Lung (tissue), 12 donors: Measurements from ENCODE around the gene ANKRD28. TPM values are rescaled to one million over a fixed set of nuclear protein-coding genes. Genes with fewer than 3 reads are reported as not detected.

ENCODE experiments used
- ATAC-seq: fragments of 200-7000 bp; cut with Tn5 transposase; one replicate; pipeline ENCODE4 v1.9.1; 2020; ENCODE audit warnings: moderate number of reproducible peaks; ENCODE audit not compliant: insufficient read depth, low FRiP score
- DNase-seq, 3 donors: peaks; one replicate each; pipeline ENCODE4 v3.0.0-alpha.2; 2013 to 2017
- H3K27ac ChIP-seq, 2 donors: one replicate each; pipeline ENCODE4 v1.5.1; 2013; ENCODE audit warnings: mild to moderate bottlenecking in 2 of 2, moderate library complexity in 2 of 2, control low read depth in 1 of 2, inconsistent platforms in 1 of 2, low read depth in 1 of 2, low read length in 1 of 2
- H3K27me3 ChIP-seq, 3 donors: one replicate each; pipeline ENCODE4 v1.5.1; 2013; ENCODE audit warnings: low read length in 2 of 3; ENCODE audit not compliant: control insufficient read depth in 3 of 3, insufficient read depth in 3 of 3
- H3K36me3 ChIP-seq, 4 donors: one replicate each; pipeline ENCODE4 v1.5.1; 2013; ENCODE audit warnings: low read length in 4 of 4, mild to moderate bottlenecking in 1 of 4, moderate library complexity in 1 of 4; ENCODE audit not compliant: control insufficient read depth in 4 of 4, insufficient read depth in 4 of 4
- H3K4me1 ChIP-seq, 5 donors: one replicate each; pipeline ENCODE4 v1.5.1; 2013; ENCODE audit warnings: low read length in 5 of 5, mild to moderate bottlenecking in 2 of 5, moderate library complexity in 1 of 5; ENCODE audit not compliant: control insufficient read depth in 5 of 5, insufficient read depth in 5 of 5
- H3K4me3 ChIP-seq: one replicate; pipeline ENCODE4 v1.5.1; 2013; ENCODE audit warnings: mild to moderate bottlenecking, control low read depth, moderate library complexity
- H3K9ac ChIP-seq, 2 donors: one replicate each; pipeline ENCODE4 v1.5.1; 2013; ENCODE audit warnings: low read length in 2 of 2, control low read depth in 1 of 2; ENCODE audit not compliant: insufficient read depth in 1 of 2
- H3K9me3 ChIP-seq, 4 donors: one replicate each; pipeline ENCODE4 v1.5.1; 2013; ENCODE audit warnings: low read length in 3 of 4, mild to moderate bottlenecking in 1 of 4, moderate library complexity in 1 of 4; ENCODE audit not compliant: control insufficient read depth in 4 of 4, insufficient read depth in 3 of 4
- CTCF ChIP-seq: IDR thresholded peaks from 2 replicates; pipeline ENCODE4 v1.5.1; 2012; ENCODE audit warnings: mild to moderate bottlenecking; ENCODE audit errors: control extremely low read depth, extremely low read depth
- WGBS, 2 donors: extraction: QIAGEN DNeasy Blood & Tissue Kit; methylation state at CpG; one replicate each; pipeline ENCODE4 v1.1.7; 2013; 5-methylcytosine and 5-hydroxymethylcytosine counted together
- polyA plus RNA-seq, 2 donors: library from polyadenylated mRNA; stranded (reverse); fragments of 200-250 nt; gene quantifications; one replicate each; pipeline ENCODE4 v1.2.1, GENCODE V29; 2013
- total RNA-seq, 2 donors: library from RNA; depleted of rRNA in 1 of 2; stranded (reverse); fragments of >200 nt in 1 of 2; gene quantifications; one replicate each; pipeline ENCODE4 v1.2.1, GENCODE V29; 2014 to 2021
- donor health status: control.
- donor health status: control.
- donor health status: Bipolar disorder and iron deficiency.
- donor health status: healthy.
- donor health status: DM: yes; HTN: yes; CAD: no.

The ANKRD28 gene
- total and polyA plus RNA-seq, 4 donors, result 11.1 to 66.7 (median 39.2) TPM

- Histone ChIP-seq H3K27me3 (no peaks in the 10 kb centered on the region), H3K4me1 (no peaks in the 10 kb centered on the region), H3K9me3 (no peaks in the 10 kb centered on the region), H3K4me3 (no peak overlapping the region), H3K27ac (no peak overlapping the region), H3K36me3 (no peaks in the 10 kb centered on the region), H3K9ac (no peak overlapping the region)
- no peak for ATAC-seq
- 49 to 60% methylated on average over 1 of the region's 1 CpG for WGBS, 2 donors
- DNase-seq, result no peak
- no peak for TF ChIP-seq CTCF
Observed at GRCh38 chr3:15831927-15832326, 34.1 kb upstream of the ANKRD28 start.

- H3K9me3 ChIP-seq, result no peaks in the 10 kb centered on the region
- no peak for ATAC-seq
- no peak overlapping the region for H3K9ac ChIP-seq
- peaks cover 0 to 5% (median 0%) of the 10 kb centered on the region in 5 donors for H3K4me1 ChIP-seq
- no peak for DNase-seq
- no peaks in the 10 kb centered on the region for H3K36me3 ChIP-seq
- no peak overlapping the region for H3K4me3 ChIP-seq
- 84 to 95% methylated on average over 4 of the region's 4 CpGs for WGBS, 2 donors
- H3K27ac ChIP-seq, result no peak overlapping the region
- no peaks in the 10 kb centered on the region for H3K27me3 ChIP-seq
- no peak for TF ChIP-seq CTCF
Observed at GRCh38 chr3:15825016-15825415, 27.2 kb upstream of the ANKRD28 start.

- peaks cover 0 to 5% (median 0%) of the 10 kb centered on the region in 5 donors for H3K4me1 ChIP-seq
- 97% methylated on average over 7 of the region's 7 CpGs for WGBS, 2 donors
Observed at GRCh38 chr3:15823092-15823491, 25.3 kb upstream of the ANKRD28 start.

More at GRCh38 chr3:15823092-15823491, 25.3 kb upstream of the ANKRD28 start:
- Histone ChIP-seq H3K27ac (no peak overlapping the region), H3K9ac (no peak overlapping the region), H3K4me3 (no peak overlapping the region), H3K9me3 (no peaks in the 10 kb centered on the region), H3K36me3 (no peaks in the 10 kb centered on the region), H3K27me3 (no peaks in the 10 kb centered on the region)
- no peak for DNase-seq
- TF ChIP-seq CTCF, result no peak
- ATAC-seq, result no peak
